ENCODE data around the gene SETDB2.

GRCh38 chr13:49407936-49408335, 36.1 kb upstream of the SETDB2 start:
- no peak for TF ChIP-seq CTCF (IDR thresholded peaks at IDR 0.05)
- no peak for TF ChIP-seq POLR2A (IDR thresholded peaks at IDR 0.05)
- no peak for TF ChIP-seq EP300 (IDR thresholded peaks at IDR 0.05; ENCODE audit: low read depth)
- peak in 2 of 3 donors; percentile 30 to 37 for TF ChIP-seq POLR2AphosphoS5 (IDR thresholded peaks at IDR 0.05)
